Tibial artery (tissue), 4 donors: ENCODE data around the gene DOK5.

Experiments used
- DNase-seq, 2 donors: peaks; one replicate each; pipeline ENCODE4 v3.0.0-alpha.2; 2019
- H3K27ac ChIP-seq, 2 donors: fragments of 200-600 bp; sonication (generic) in 1 of 2; 1 replicate in 1 of 2; 2 replicates in 1 of 2; pipeline ENCODE4 v1.5.1; 2018 to 2019; ENCODE audit warnings: mild to moderate bottlenecking in 1 of 2
- H3K27me3 ChIP-seq, 2 donors: fragments of 200-600 bp; sonication (generic) in 1 of 2; one replicate each; pipeline versions ENCODE4 v1.5.1 to v1.6.0; 2016 to 2019
- H3K36me3 ChIP-seq, 3 donors: fragments of 200-600 bp; sonication (generic) in 2 of 3; one replicate each; pipeline ENCODE4 v1.5.1; 2016 to 2019; ENCODE audit warnings: mild to moderate bottlenecking in 2 of 3
- H3K4me1 ChIP-seq, 4 donors: fragments of 200-600 bp; sonication (generic) in 2 of 4; 1 replicate in 3 of 4; 2 replicates in 1 of 4; pipeline ENCODE4 v1.5.1; 2016 to 2019
- H3K4me3 ChIP-seq, 2 donors: fragments of 200-600 bp; sonication (generic) in 1 of 2; 1 replicate in 1 of 2; 2 replicates in 1 of 2; pipeline ENCODE4 v1.5.1; 2018 to 2019; ENCODE audit warnings: mild to moderate bottlenecking in 2 of 2
- H3K9me3 ChIP-seq, 3 donors: fragments of 200-600 bp; sonication (generic) in 1 of 3; one replicate each; pipeline ENCODE4 v1.5.1; 2016 to 2019
- CTCF ChIP-seq, 2 experiments: fragments of 200-600 bp in 1 of 2; fragments of 450-650 bp in 1 of 2; IDR thresholded peaks; one replicate each; pipeline ENCODE4 v1.5.1; 2017 to 2019; ENCODE audit warnings: antibody characterized with exemption in 2 of 2, mild to moderate bottlenecking in 1 of 2, moderate library complexity in 1 of 2
- intact Hi-C: fragments of 100-400 bp; cut with DNase I; formaldehyde crosslinking; loops from one replicate; pipeline ENCODE4 v1.15.0; 2023; ENCODE audit warnings: low total_unique reads

The DOK5 gene

GRCh38 chr20:54550776-54551396, 75.5 kb downstream of the DOK5 start:
- no peak overlapping the region for H3K27ac ChIP-seq
- H3K4me3 ChIP-seq, result no peak overlapping the region
- no peak for DNase-seq
- H3K9me3 ChIP-seq, result no peaks in the 10 kb centered on the region
- H3K4me1 ChIP-seq, result no peaks in the 10 kb centered on the region
- H3K36me3 ChIP-seq, result no peaks in the 10 kb centered on the region
- no peaks in the 10 kb centered on the region for H3K27me3 ChIP-seq
- TF ChIP-seq CTCF (IDR thresholded peaks at IDR 0.05), result no peak
- intact Hi-C loops, result no loop called here

DNA sequence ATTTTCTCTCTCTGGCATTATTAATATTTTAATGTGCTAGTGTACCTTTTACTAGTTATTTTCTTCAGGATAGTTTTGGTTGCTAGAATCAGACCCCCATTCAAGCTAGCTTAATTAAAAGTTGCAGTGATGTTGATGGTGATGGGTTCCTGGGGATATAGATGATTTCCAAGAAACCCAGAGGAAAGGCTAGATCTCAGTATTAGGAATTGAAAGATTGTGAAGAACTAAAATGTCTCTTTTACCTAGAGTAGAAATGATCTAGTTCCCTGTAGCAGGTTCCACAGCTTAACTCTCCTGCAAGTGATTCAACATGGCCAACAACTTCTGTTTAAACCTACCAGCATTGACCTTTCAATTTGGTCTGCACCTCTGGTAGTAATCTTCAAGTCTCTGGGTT, 78.6 kb downstream of the DOK5 start:
- H3K4me3 ChIP-seq, result no peak overlapping the region
- no peaks in the 10 kb centered on the region for H3K4me1 ChIP-seq
- H3K9me3 ChIP-seq, result no peaks in the 10 kb centered on the region
- no peak overlapping the region for H3K27ac ChIP-seq
- H3K27me3 ChIP-seq, result no peaks in the 10 kb centered on the region
- intact Hi-C loops, result no loop called here
- no peak for TF ChIP-seq CTCF (IDR thresholded peaks at IDR 0.05)
- no peaks in the 10 kb centered on the region for H3K36me3 ChIP-seq
- no peak for DNase-seq

DNA sequence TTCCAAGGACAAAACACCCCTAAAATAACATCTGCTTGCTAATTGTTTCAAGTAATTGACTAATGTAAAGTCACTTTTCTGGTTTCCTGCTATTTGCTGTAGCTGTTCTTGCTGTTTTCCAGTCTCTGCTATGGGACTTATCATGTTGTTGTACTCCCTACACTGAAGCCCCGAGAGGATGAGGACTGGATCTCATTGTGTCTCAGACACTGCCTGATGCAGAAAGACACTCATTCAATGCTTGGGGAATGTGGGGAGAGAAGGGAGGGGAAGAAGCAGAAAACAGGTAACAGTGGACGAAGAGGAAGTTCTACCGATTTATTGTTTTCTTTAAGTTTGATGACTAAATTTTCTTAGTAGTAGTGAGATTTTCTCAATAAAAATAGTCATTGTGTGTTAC, 79.8 kb downstream of the DOK5 start:
- no peak for DNase-seq
- Histone ChIP-seq H3K4me3 (no peak overlapping the region), H3K9me3 (no peaks in the 10 kb centered on the region), H3K27ac (no peak overlapping the region), H3K36me3 (no peaks in the 10 kb centered on the region), H3K4me1 (no peaks in the 10 kb centered on the region), H3K27me3 (no peaks in the 10 kb centered on the region)
- TF ChIP-seq CTCF (IDR thresholded peaks at IDR 0.05), result no peak
- intact Hi-C loops, result no loop called here

GRCh38 chr20:54556406-54556805, 81.0 kb downstream of the DOK5 start:
- H3K36me3 ChIP-seq, result no peaks in the 10 kb centered on the region
- TF ChIP-seq CTCF (IDR thresholded peaks at IDR 0.05), result no peak
- H3K4me1 ChIP-seq, result no peaks in the 10 kb centered on the region
- H3K9me3 ChIP-seq, result no peaks in the 10 kb centered on the region
- intact Hi-C loops, result no loop called here
- DNase-seq, result no peak
- H3K27ac ChIP-seq, result no peak overlapping the region
- no peaks in the 10 kb centered on the region for H3K27me3 ChIP-seq
- H3K4me3 ChIP-seq, result no peak overlapping the region

GRCh38 chr20:54557806-54558590, 82.6 kb downstream of the DOK5 start:
- no peak for DNase-seq
- no peak for TF ChIP-seq CTCF (IDR thresholded peaks at IDR 0.05)
- no peaks in the 10 kb centered on the region for H3K27me3 ChIP-seq
- H3K4me1 ChIP-seq, result no peaks in the 10 kb centered on the region
- no peak overlapping the region for H3K27ac ChIP-seq
- intact Hi-C loops, result no loop called here
- no peak overlapping the region for H3K4me3 ChIP-seq
- H3K9me3 ChIP-seq, result no peaks in the 10 kb centered on the region
- no peaks in the 10 kb centered on the region for H3K36me3 ChIP-seq
